HG02588 (cell line): ENCODE data around the gene PACSIN2.

Source experiments
- ATAC-seq: cut with Tn5 transposase; IDR thresholded peaks from one replicate; pipeline ENCODE4 v1.9.1; 2021; ENCODE audit warnings: mild to moderate bottlenecking, moderate library complexity; ENCODE audit not compliant: unreplicated experiment

PACSIN2 gene

GRCh38 chr22:42831712-42832111, 183.2 kb downstream of the PACSIN2 start:
- ATAC-seq: no peak

- no peak for ATAC-seq
Measured at GRCh38 chr22:42830161-42830560, 184.8 kb downstream of the PACSIN2 start.

DNA sequence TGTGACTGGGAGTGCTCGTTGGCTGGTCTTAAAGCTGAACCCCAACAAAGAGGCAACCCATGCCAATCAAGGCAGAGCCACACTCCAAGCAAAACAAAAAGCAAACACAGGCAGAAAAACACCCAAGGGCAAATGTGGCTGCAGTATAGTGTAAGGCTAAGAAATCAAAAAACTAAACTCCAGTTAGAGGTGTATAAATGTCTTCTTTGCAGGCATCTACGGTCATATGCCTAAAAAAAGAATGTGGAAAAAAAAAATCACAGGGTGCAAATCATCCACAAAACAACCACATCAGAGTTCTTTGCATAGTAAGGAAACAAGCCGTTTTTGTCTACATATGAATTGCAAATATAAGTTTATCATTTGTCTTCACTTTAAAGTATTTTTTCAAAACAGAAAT, 185.6 kb downstream of the PACSIN2 start:
- no peak for ATAC-seq

- ATAC-seq: no peak
Measured at GRCh38 chr22:42825796-42826195, 189.2 kb downstream of the PACSIN2 start.

GRCh38 chr22:42821386-42821785, 193.6 kb downstream of the PACSIN2 start:
- no peak for ATAC-seq

- ATAC-seq: no peak
Measured at GRCh38 chr22:42820045-42820763, 194.7 kb downstream of the PACSIN2 start.
